Stomach smooth muscle (tissue), 2 donors: Measurements from ENCODE around the gene RNF128.

Source experiments
- H3K27ac ChIP-seq: one replicate; pipeline ENCODE4 v1.7.0; 2013; ENCODE audit warnings: mild to moderate bottlenecking, low read length, inconsistent platforms
- H3K27me3 ChIP-seq, 2 donors: one replicate each; pipeline ENCODE4 v1.7.0; 2013; ENCODE audit warnings: low read length in 2 of 2; ENCODE audit not compliant: insufficient read depth in 2 of 2, control insufficient read depth in 1 of 2
- H3K36me3 ChIP-seq, 2 donors: one replicate each; pipeline ENCODE4 v1.7.0; 2013; ENCODE audit warnings: low read length in 2 of 2; ENCODE audit not compliant: control insufficient read depth in 2 of 2, insufficient read depth in 2 of 2
- H3K4me1 ChIP-seq: one replicate; pipeline ENCODE4 v1.7.0; 2013; ENCODE audit warnings: low read length; ENCODE audit not compliant: control insufficient read depth, insufficient read depth
- H3K4me3 ChIP-seq, 2 donors: one replicate each; pipeline ENCODE4 v1.7.0; 2013; ENCODE audit warnings: low read length in 2 of 2
- H3K9ac ChIP-seq, 2 donors: one replicate each; pipeline ENCODE4 v1.7.0; 2013; ENCODE audit warnings: low read length in 2 of 2, mild to moderate bottlenecking in 1 of 2
- H3K9me3 ChIP-seq, 2 donors: one replicate each; pipeline ENCODE4 v1.7.0; 2013; ENCODE audit warnings: low read length in 2 of 2; ENCODE audit not compliant: control insufficient read depth in 2 of 2
- donor health status: healthy.
- donor health status: Pancreatic carcinoma.

The RNF128 gene, protein sequence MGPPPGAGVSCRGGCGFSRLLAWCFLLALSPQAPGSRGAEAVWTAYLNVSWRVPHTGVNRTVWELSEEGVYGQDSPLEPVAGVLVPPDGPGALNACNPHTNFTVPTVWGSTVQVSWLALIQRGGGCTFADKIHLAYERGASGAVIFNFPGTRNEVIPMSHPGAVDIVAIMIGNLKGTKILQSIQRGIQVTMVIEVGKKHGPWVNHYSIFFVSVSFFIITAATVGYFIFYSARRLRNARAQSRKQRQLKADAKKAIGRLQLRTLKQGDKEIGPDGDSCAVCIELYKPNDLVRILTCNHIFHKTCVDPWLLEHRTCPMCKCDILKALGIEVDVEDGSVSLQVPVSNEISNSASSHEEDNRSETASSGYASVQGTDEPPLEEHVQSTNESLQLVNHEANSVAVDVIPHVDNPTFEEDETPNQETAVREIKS

DNA sequence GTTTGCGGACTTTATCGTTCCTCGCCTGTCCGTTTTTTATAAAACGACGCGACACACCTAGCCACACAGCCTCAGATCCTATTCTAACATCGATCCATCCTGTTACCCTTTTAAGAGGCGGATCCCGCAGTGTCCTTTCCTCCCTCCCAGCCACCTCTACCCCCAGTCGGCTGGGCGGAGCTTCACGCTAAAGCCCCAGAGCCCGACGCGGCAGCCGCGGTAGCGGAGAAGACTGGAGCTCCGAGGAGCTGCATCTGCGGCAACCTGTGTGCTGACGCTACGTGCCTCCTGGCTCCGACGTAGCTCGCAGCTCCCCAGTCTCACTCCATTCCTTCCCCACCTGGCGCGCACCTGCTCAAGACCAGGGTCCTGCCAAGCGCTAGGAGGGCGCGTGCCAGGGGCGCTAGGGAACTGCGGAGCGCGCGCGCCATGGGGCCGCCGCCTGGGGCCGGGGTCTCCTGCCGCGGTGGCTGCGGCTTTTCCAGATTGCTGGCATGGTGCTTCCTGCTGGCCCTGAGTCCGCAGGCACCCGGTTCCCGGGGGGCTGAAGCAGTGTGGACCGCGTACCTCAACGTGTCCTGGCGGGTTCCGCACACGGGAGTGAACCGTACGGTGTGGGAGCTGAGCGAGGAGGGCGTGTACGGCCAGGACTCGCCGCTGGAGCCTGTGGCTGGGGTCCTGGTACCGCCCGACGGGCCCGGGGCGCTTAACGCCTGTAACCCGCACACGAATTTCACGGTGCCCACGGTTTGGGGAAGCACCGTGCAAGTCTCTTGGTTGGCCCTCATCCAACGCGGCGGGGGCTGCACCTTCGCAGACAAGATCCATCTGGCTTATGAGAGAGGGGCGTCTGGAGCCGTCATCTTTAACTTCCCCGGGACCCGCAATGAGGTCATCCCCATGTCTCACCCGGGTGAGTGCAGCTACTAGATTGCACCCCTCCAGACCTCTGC is at the start of gene RNF128:
RNF128 (plus strand) TSS at position 217 of the 953 bp plus-strand sequence; CDS start at position 430, 213 bp downstream.
- Histone ChIP-seq H3K4me1 (peaks cover 4% of the 10 kb centered on the region), H3K9ac (peak within 1 kb of the TSS in 1 of 2 donors; percentile 14), H3K4me3 (peak within 1 kb of the TSS; percentile 49 to 65), H3K27ac (no peak within 1 kb of the TSS), H3K36me3 (no peaks in the 10 kb centered on the region), H3K9me3 (peaks cover 0 to 5% of the 10 kb centered on the region in 2 donors), H3K27me3 (peaks cover 15 to 17% of the 10 kb centered on the region in 2 donors)

DNA sequence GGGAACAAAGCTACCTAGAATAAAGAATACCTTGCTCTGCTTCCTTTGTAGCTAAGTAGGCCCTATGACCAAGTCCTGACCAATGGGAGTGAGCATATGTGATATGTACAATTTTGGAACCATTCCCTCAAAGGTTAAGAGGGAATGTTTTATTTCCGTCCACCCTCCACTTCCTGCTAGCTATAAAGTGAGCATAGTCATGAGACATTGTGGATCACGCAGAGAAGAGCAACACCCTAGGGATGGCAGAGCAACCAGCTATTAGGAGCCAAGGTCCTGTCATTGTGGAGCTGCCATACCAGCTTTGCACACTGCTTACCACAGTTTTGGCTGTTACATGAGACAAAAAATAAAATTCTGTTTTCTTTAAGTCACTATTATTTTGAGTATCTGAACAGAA is 45.8 kb upstream of the RNF128 start:
- H3K36me3 ChIP-seq, result no peaks in the 10 kb centered on the region
- no peak overlapping the region for H3K27ac ChIP-seq
- peaks cover 0 to 14% of the 10 kb centered on the region in 2 donors for H3K27me3 ChIP-seq
- no peak overlapping the region for H3K9ac ChIP-seq
- H3K9me3 ChIP-seq, result no peaks in the 10 kb centered on the region
- H3K4me3 ChIP-seq, result no peak overlapping the region
- no peaks in the 10 kb centered on the region for H3K4me1 ChIP-seq

DNA sequence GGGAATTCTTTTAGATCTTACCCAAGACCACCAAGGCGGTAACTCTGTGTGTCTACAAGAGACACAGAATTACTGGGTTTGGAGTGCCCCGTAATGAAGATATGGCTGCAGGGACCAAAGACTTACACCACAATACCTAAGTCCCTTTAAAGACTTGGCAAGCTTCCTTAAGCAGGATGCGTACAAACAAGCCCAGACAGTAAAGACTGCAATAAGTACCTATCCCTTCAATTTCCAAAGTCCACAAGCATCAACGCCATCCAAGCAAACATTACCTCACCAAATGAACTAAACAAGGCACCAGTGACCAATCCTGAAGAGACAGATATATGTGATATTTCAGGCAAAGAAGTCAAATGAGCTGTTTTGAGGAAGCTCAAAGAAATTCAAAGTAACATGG is 42.3 kb upstream of the RNF128 start:
- Histone ChIP-seq H3K4me1 (no peaks in the 10 kb centered on the region), H3K27me3 (peaks cover 0 to 14% of the 10 kb centered on the region in 2 donors), H3K27ac (no peak overlapping the region), H3K9ac (no peak overlapping the region), H3K9me3 (no peaks in the 10 kb centered on the region), H3K4me3 (no peak overlapping the region), H3K36me3 (no peaks in the 10 kb centered on the region)

DNA sequence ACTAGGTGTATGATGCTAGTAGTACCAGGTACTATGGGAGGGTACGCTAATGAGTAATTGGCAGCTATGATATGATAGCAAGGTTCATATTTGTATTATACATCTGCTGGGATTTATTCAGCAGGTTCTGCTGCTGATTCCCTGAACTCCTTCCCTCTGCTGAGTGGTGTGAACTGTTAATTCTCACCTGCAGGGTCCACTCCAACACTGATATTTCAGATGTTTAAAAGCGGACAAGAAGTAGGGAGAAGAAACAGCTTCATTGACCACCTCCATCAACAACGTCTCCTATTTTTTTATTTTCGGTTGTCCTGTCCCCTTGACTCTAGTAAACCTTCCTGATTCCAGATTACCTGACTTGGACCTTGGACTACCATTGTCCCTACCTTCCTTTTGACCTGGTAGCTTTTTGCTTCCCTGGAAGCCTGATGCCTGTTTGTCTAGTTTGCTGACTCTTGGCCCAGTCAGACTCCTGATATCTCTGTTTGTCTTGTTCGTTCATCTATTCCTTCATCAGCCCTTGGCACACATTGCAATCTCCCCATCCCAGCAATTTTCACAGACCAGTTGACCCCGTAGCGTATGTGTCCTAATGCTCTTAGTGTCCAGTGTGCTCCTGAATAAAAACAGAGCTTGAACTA is 34.0 kb upstream of the RNF128 start:
- Histone ChIP-seq H3K9me3 (no peaks in the 10 kb centered on the region), H3K4me3 (no peak overlapping the region), H3K27me3 (peaks cover 0 to 6% of the 10 kb centered on the region in 2 donors), H3K9ac (no peak overlapping the region), H3K27ac (no peak overlapping the region), H3K4me1 (no peaks in the 10 kb centered on the region), H3K36me3 (no peaks in the 10 kb centered on the region)

DNA sequence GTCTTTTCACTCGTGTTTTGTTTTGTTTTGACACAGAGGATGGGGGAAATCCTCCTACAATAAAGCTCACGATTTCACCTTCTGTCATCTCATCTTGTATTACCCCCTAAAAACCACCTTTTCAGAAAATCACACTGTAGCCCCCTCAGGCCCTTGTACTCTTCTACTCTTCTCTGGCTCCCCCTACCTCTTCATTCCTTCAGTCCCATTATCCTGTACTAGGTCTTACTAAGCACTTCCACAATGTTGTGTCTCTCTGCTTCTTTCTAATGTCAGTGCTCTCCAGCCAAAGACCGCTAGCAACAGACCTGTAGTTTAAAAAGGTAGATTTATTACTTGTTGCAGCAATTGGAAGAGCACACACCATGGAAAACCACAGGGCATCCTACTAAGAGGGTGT is 30.0 kb upstream of the RNF128 start:
- no peaks in the 10 kb centered on the region for H3K36me3 ChIP-seq
- no peak overlapping the region for H3K27ac ChIP-seq
- H3K27me3 ChIP-seq, result peaks cover 0 to 6% of the 10 kb centered on the region in 2 donors
- no peak overlapping the region for H3K9ac ChIP-seq
- no peaks in the 10 kb centered on the region for H3K4me1 ChIP-seq
- no peaks in the 10 kb centered on the region for H3K9me3 ChIP-seq
- no peak overlapping the region for H3K4me3 ChIP-seq

DNA sequence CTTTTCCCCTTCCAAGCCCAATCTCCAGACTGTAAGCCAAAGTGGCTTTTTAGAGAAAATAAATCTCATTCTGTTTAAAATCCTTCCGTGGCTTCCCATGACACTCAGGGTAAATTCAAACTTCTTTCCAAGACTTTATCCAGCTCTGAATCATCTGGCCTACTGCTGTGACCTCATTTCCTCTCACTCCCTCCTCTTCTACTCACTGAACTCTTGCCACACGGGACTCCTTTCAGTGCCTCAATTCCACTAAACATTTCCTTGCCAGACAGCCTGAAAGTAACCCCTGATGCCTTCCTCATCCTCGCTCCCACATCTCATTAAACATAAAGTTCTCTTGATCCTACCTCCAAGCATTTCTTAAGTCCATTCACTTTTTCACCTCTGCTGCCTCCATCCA is 27.8 kb upstream of the RNF128 start:
- H3K9me3 ChIP-seq, result no peaks in the 10 kb centered on the region
- H3K27ac ChIP-seq, result no peak overlapping the region
- no peaks in the 10 kb centered on the region for H3K36me3 ChIP-seq
- no peaks in the 10 kb centered on the region for H3K4me1 ChIP-seq
- no peak overlapping the region for H3K4me3 ChIP-seq
- H3K9ac ChIP-seq, result no peak overlapping the region
- H3K27me3 ChIP-seq, result peaks cover 0 to 4% of the 10 kb centered on the region in 2 donors

DNA sequence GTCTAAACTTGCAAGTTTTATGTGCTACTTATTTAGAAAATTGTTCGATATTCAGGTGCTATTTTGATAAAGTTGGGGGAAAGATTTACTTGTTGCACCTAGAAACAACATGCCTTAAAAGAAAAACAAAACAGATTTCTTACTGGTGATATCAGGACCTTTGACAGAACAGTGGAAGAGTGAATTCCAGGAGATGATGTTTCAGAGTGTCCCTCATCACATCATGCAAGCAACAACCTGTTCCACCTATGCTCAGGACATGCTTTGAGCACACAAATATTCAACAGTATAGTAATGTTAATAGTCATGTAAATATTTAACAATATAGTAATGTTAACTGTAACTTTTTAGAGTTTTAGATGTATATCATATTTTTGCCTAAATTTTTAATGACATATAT is 23.9 kb upstream of the RNF128 start:
- no peak overlapping the region for H3K9ac ChIP-seq
- H3K27ac ChIP-seq, result no peak overlapping the region
- no peaks in the 10 kb centered on the region for H3K4me1 ChIP-seq
- H3K4me3 ChIP-seq, result no peak overlapping the region
- no peaks in the 10 kb centered on the region for H3K36me3 ChIP-seq
- no peaks in the 10 kb centered on the region for H3K27me3 ChIP-seq
- H3K9me3 ChIP-seq, result no peaks in the 10 kb centered on the region

DNA sequence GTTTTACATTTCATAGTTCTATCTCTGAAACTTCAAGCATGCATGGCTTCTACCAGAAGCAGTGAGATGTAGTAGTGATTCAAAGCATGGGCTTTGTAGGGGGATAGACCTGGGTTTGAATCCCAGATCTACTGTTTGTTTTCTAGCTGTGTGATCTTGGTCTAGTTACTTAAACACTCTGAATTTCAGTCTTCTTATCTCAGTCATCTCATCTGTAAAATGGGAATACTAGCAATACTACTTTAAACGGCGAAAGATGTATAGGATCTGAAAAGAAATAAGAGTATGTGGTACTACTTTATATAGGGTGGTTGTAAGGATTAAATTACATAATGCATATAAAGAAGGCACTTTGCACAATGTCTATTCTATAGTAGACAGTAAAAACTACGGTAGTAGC is 20.0 kb upstream of the RNF128 start:
- no peak overlapping the region for H3K4me3 ChIP-seq
- no peaks in the 10 kb centered on the region for H3K9me3 ChIP-seq
- no peak overlapping the region for H3K27ac ChIP-seq
- H3K27me3 ChIP-seq, result no peaks in the 10 kb centered on the region
- no peaks in the 10 kb centered on the region for H3K36me3 ChIP-seq
- no peak overlapping the region for H3K9ac ChIP-seq
- no peaks in the 10 kb centered on the region for H3K4me1 ChIP-seq

DNA sequence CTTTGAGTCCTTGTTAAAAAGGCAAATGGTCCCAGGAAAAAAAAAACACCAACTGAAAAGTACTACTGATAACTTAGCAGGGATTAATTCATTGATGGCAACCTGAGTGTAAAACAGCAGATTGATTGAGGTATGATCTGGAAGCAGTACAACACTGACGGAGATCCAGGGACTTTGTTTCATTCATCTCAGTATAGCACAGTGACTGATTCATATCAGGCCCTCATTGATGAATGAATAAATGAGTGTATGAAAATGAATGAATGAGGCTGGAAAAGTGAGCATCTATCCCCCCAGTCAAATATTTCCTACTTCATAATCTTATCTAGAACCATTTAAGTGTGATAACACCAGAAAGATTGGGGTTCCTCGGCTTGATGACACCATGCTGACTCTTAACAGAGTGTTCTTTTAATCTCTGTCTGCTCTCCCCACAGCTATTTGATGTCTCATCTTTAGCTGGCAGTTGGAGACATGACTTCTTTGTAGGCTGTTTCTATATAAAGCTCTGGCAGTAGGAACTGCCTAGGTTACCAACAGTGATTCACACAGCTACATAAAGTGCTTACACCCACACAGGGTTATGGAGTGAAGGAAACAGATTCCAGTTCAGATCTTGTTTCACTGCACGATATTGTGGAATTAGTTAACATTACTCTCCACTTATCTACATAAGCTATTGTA is 18.6 kb upstream of the RNF128 start:
- Histone ChIP-seq H3K4me3 (no peak overlapping the region), H3K27ac (no peak overlapping the region), H3K36me3 (no peaks in the 10 kb centered on the region), H3K9ac (no peak overlapping the region), H3K4me1 (no peaks in the 10 kb centered on the region), H3K27me3 (no peaks in the 10 kb centered on the region), H3K9me3 (no peaks in the 10 kb centered on the region)

DNA sequence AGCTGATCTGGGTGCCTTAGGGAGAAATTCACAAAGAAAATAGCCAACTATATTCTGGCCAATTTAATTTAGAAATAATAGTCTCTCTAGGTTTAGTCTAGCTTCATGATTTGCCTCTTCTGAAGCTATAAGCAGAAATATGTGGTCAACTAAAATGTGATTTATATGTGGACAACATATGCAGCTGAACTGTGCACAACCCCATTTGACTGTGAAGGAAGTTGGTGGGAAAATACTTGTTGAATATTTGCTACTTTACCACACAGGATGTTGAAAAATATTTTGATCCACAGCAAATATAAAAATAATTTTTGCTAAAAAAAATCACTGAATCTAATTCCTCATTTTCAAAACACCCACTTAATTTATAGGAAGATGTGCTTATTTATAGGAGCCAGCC is 15.7 kb upstream of the RNF128 start:
- H3K27me3 ChIP-seq, result no peaks in the 10 kb centered on the region
- H3K36me3 ChIP-seq, result no peaks in the 10 kb centered on the region

More for the DNA sequence above, 15.7 kb upstream of the RNF128 start:
- H3K4me1 ChIP-seq, result no peaks in the 10 kb centered on the region
- H3K27ac ChIP-seq, result no peak overlapping the region
- H3K4me3 ChIP-seq, result no peak overlapping the region
- no peaks in the 10 kb centered on the region for H3K9me3 ChIP-seq
- no peak overlapping the region for H3K9ac ChIP-seq
